ENCODE data around the gene RHOB. TPM values are rescaled to one million over a fixed set of nuclear protein-coding genes. Genes with fewer than 3 reads are reported as not detected.

Gene RHOB
- polyA plus RNA-seq, 1 donor from 2014 or later: 205 TPM

DNA sequence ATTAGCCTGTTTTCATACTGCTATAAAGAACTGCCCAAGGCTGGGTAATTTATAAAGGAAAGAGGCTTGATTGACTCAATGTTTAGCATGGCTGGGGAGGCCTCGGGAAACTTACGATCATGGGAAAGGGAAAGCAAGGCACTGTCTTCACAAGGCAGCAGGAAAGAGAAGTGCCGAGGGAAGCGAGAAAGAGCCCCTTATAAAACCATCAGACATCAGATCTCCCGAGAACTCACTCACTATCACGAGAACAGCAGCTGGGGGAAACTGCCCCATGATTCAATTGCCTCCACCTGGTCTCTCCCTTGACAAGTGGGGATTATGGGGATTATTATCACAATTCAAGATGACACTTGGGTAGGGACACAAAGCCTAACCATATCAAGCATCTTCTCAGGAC, 23.3 kb downstream of the RHOB start:
- Histone ChIP-seq H3F3A (ENCODE audit: insufficient read depth, low read length, poor library complexity, severe bottlenecking) (no peaks in the 10 kb centered on the region), H3K79me2 (replicated peaks; ENCODE audit: insufficient read depth, low read length) (no peaks in the 10 kb centered on the region), H3K36me3 (ENCODE audit: insufficient read depth, low read length) (no peaks in the 10 kb centered on the region), H3K27me3 (ENCODE audit: insufficient read depth, low read depth, low read length) (no peaks in the 10 kb centered on the region), H3K4me3 (ENCODE audit: low read length) (no peak overlapping the region), H2AFZ (ENCODE audit: low read depth, low read length) (no peak overlapping the region), H3K27ac (ENCODE audit: low read length) (no peak overlapping the region), H3K9ac (ENCODE audit: low read length) (no peak overlapping the region), H3K4me2 (ENCODE audit: low read length) (no peak overlapping the region), H3K9me2 (ENCODE audit: insufficient read depth, low read length) (no peaks in the 10 kb centered on the region), H3K9me3 (ENCODE audit: low read length) (no peaks in the 10 kb centered on the region), H4K20me1 (ENCODE audit: insufficient read depth) (no peaks in the 10 kb centered on the region)
- TF ChIP-seq SMC3 (conservative IDR thresholded peaks at IDR 0.05; ENCODE audit: poor library complexity): no peak
- TF ChIP-seq, protein P1, sequence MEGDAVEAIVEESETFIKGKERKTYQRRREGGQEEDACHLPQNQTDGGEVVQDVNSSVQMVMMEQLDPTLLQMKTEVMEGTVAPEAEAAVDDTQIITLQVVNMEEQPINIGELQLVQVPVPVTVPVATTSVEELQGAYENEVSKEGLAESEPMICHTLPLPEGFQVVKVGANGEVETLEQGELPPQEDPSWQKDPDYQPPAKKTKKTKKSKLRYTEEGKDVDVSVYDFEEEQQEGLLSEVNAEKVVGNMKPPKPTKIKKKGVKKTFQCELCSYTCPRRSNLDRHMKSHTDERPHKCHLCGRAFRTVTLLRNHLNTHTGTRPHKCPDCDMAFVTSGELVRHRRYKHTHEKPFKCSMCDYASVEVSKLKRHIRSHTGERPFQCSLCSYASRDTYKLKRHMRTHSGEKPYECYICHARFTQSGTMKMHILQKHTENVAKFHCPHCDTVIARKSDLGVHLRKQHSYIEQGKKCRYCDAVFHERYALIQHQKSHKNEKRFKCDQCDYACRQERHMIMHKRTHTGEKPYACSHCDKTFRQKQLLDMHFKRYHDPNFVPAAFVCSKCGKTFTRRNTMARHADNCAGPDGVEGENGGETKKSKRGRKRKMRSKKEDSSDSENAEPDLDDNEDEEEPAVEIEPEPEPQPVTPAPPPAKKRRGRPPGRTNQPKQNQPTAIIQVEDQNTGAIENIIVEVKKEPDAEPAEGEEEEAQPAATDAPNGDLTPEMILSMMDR (IDR thresholded peaks at IDR 0.05; ENCODE audit: poor library complexity, severe bottlenecking): no peak
- TF ChIP-seq MXI1 (conservative IDR thresholded peaks at IDR 0.05; ENCODE audit: poor library complexity, severe bottlenecking): no peak
- no peak for TF ChIP-seq POLR2AphosphoS5 (IDR thresholded peaks at IDR 0.05)

DNA sequence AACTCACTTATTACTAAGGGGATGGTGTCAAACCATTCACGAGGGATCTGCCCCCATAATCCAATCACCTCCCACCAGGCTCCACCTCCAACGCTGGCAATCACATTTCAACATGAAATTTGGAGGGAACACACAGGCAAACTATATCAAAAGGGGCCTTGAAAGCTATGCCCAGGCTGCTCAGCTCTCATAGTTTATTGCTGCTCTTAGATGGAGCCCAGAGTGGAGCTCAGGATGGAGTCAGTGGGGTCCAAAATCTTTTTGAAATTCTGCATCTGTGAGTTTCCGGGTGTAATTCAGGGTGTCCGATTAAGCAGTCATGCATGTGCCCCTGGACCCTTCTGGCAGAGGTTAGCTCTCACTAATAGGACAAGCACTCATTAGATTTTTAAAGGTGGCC, 24.3 kb downstream of the RHOB start:
- Histone ChIP-seq H3K79me2 (replicated peaks; ENCODE audit: insufficient read depth, low read length) (no peaks in the 10 kb centered on the region), H3F3A (ENCODE audit: insufficient read depth, low read length, poor library complexity, severe bottlenecking) (no peaks in the 10 kb centered on the region), H3K9ac (ENCODE audit: low read length) (no peak overlapping the region), H3K27me3 (ENCODE audit: insufficient read depth, low read depth, low read length) (no peaks in the 10 kb centered on the region), H3K36me3 (ENCODE audit: insufficient read depth, low read length) (no peaks in the 10 kb centered on the region), H3K4me3 (ENCODE audit: low read length) (no peak overlapping the region), H3K27ac (ENCODE audit: low read length) (no peak overlapping the region), H3K9me2 (ENCODE audit: insufficient read depth, low read length) (no peaks in the 10 kb centered on the region), H3K4me2 (ENCODE audit: low read length) (no peak overlapping the region), H4K20me1 (ENCODE audit: insufficient read depth) (no peaks in the 10 kb centered on the region), H3K9me3 (ENCODE audit: low read length) (no peaks in the 10 kb centered on the region), H2AFZ (ENCODE audit: low read depth, low read length) (no peak overlapping the region)
- TF ChIP-seq POLR2AphosphoS5 (IDR thresholded peaks at IDR 0.05): no peak

DNA sequence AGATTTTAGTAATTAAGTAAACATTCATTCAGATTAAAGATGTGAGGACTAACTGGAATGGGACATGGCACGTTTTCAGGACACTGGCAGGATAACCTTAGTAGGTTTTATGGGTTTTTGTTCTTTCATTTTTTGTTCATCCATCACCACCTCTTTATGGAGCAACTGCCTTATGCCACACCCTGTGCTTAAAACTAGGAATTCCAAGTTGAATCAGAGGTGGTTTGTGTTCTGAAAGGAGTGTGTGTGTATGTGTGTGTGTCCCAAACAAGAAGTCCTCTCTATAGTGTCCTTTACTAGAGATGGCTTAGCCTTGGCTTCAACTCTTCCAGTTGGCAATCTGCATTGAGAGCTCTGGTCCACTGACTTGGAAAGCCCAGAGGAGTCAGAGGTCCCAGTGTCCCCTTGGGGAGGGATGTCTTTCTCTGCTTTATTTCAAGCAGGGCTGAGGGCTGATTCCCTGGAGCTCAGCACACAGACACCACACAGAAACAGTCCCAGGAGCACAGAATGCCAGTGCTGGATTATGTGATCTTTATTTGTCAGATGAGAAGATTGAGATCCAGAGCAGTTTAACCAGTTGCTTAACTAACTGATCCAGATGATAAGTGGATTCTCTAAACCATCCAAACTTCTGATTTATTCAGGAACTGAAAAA, 25.2 kb downstream of the RHOB start:
- Histone ChIP-seq H3F3A (ENCODE audit: insufficient read depth, low read length, poor library complexity, severe bottlenecking) (no peaks in the 10 kb centered on the region), H3K4me2 (ENCODE audit: low read length) (no peak overlapping the region), H2AFZ (ENCODE audit: low read depth, low read length) (no peak overlapping the region), H4K20me1 (ENCODE audit: insufficient read depth) (no peaks in the 10 kb centered on the region), H3K36me3 (ENCODE audit: insufficient read depth, low read length) (no peaks in the 10 kb centered on the region), H3K27me3 (ENCODE audit: insufficient read depth, low read depth, low read length) (no peaks in the 10 kb centered on the region), H3K9ac (ENCODE audit: low read length) (no peak overlapping the region), H3K79me2 (replicated peaks; ENCODE audit: insufficient read depth, low read length) (no peaks in the 10 kb centered on the region), H3K27ac (ENCODE audit: low read length) (no peak overlapping the region), H3K9me2 (ENCODE audit: insufficient read depth, low read length) (no peaks in the 10 kb centered on the region), H3K4me3 (ENCODE audit: low read length) (no peak overlapping the region), H3K9me3 (ENCODE audit: low read length) (no peaks in the 10 kb centered on the region)
- TF ChIP-seq POLR2AphosphoS5 (IDR thresholded peaks at IDR 0.05): no peak
- TF ChIP-seq EP300 (conservative IDR thresholded peaks at IDR 0.05; ENCODE audit: poor library complexity, severe bottlenecking): no peak
- TF ChIP-seq, protein P2, sequence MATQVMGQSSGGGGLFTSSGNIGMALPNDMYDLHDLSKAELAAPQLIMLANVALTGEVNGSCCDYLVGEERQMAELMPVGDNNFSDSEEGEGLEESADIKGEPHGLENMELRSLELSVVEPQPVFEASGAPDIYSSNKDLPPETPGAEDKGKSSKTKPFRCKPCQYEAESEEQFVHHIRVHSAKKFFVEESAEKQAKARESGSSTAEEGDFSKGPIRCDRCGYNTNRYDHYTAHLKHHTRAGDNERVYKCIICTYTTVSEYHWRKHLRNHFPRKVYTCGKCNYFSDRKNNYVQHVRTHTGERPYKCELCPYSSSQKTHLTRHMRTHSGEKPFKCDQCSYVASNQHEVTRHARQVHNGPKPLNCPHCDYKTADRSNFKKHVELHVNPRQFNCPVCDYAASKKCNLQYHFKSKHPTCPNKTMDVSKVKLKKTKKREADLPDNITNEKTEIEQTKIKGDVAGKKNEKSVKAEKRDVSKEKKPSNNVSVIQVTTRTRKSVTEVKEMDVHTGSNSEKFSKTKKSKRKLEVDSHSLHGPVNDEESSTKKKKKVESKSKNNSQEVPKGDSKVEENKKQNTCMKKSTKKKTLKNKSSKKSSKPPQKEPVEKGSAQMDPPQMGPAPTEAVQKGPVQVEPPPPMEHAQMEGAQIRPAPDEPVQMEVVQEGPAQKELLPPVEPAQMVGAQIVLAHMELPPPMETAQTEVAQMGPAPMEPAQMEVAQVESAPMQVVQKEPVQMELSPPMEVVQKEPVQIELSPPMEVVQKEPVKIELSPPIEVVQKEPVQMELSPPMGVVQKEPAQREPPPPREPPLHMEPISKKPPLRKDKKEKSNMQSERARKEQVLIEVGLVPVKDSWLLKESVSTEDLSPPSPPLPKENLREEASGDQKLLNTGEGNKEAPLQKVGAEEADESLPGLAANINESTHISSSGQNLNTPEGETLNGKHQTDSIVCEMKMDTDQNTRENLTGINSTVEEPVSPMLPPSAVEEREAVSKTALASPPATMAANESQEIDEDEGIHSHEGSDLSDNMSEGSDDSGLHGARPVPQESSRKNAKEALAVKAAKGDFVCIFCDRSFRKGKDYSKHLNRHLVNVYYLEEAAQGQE (IDR thresholded peaks at IDR 0.05; ENCODE audit: borderline replicate concordance): no peak
- TF ChIP-seq, protein P1 (IDR thresholded peaks at IDR 0.05; ENCODE audit: poor library complexity, severe bottlenecking): no peak
- TF ChIP-seq TAF1 (IDR thresholded peaks at IDR 0.05; ENCODE audit: low read depth): no peak
- no peak for TF ChIP-seq EZH2 (IDR thresholded peaks at IDR 0.05; ENCODE audit: borderline replicate concordance, insufficient read depth, low read length, poor library complexity, severe bottlenecking)
- TF ChIP-seq SMC3 (conservative IDR thresholded peaks at IDR 0.05; ENCODE audit: poor library complexity): no peak
- TF ChIP-seq RAD21 (conservative IDR thresholded peaks at IDR 0.05): no peak
